Measurements from ENCODE around the gene LDLRAD4.

Gene LDLRAD4

DNA sequence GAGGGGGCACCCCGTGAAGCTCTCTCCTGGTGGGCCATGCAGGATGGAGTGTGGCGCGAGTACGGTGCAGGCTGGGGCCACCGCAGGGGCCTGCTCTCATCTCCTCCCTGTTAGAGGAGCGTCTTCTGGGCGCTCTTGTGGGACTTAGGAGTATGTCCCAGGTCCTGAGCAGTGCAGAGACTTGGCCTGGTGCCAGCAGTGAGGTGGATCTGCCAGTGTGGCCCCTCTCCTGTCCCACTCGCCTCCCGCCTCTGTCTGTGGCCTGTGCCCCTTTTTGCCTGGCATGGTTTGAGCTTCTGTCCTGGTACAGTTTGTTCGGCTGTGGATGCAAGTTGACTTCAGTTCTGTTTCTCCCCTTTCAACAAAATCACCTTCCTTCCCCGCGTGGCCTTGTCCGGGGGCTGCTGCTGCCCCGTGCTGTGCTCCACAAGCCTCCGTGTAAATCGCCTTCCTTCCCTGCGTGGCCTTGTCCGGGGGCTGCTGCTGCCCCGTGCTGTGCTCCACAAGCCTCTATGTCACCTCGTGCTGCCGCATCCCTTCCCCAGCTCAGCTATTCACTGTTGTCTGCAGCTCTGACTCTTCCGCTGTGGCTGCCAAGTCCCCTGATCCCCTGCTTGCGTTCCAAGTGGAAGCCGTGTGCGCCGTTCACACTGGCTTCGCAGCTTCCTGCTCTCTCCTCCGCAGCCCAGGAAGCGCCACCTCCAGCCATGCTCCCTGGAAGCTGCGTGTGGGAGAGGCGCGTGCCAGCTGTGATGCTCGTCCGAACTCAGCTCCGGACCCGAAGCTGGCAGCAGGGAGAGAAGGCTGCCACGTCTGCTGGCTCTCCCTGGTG, 13.7 kb downstream of the LDLRAD4 start:
- DNase-seq: no peak

DNA sequence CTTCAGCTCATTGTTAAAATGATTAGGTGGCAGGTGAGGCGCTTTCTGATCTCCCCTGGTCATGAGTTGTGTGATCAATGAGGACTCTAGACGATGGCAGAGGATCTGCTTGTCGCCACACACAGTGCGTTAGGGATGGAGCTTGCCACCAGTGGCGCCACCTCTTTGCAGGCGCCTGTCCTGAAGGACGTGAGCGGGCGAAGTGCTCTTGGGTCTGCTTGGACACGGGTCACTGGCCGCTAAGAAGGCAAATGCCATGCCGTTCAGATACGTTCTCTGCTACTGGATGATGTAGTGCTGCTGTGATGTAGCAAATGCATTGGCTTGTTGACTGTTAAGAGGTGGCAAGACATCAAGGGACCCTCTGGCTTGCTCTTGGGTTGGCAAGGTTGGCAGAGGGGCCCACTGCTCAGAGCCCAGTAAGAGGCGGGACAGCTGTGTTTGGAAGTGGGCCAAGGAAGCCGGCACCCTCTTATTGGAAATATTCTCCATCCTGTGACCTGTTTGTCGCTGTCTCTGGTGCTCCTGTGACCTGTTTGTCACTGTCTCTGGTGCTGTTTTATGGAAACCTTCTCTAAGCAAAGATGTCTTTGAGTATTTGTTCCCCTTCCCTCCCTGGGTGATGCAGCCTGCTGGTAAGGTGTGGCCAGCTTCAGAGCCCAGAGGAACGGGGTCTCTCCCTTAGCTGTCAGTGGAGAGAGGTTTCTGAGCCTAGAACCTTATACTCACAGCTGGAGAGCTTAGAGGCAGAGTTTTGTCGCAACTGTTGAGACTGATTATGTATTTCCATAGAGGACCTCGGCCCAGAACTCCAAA, 14.6 kb downstream of the LDLRAD4 start:
- DNase-seq: no peak

DNA sequence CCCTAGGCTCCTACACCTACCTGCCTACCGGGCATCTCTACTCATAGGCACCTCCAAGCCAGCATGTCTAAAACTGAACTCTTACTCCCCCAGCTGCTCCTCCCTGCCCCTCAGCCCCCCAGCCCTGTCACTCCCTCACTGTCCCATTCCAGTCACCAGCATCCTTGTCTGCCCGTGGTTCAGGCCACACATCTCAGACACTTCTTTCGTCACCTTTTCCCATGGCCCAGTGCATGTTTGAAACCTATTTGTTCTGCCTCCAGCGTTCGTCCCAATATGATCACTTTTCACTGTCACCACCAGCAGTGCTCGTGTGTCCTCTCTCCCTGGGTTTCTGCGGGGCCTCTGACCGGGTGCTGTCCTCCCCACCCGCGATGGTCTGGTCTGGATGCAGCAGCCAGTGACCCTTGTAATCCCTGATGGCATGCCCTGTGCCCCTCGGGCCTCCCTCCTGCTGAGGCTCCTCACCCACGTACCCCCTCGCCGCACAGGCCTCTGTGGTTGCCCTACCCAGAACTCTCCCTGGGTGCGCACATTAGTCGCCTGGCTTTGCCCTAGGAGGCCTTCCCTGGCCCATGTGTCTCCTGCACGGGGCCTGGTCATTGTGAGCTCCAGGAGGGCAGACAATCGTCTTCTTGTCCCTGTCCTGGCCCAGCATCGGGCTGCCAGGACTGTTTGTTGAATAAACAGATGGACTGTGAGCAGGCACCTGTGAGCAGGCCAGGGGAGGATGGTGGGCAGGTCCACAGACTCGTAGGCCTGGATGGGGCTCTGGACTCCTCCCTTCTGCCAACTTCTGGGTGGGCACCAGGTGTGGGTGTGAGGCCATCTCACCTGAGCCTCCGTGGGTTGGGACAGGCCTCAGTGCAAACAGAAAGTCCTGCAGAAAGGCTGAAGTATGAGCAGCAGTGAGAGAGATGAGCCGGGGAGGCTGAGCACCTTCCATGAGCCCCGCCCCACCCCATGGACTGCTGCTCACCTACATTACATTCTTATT, 15.5 kb downstream of the LDLRAD4 start:
- no peak for DNase-seq

DNA sequence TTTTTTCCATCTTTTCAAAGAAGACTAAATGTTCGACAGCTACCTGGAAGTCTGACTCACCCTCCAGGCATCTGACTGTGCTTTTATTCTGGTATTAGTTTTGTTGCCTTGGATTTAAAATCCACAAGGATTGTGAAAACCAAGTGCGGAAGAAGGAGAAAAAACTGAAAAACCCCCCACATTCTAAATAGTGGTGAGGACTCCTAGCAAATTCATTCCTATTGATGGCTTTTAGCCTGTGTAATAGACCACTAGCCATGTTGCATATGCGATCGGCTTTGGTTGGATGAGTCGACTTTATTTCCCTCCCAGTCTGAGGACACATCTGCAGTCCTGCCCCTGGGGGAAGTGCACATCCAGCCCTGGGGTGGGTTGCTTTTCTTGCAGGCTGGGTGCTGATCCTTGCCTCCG, 16.9 kb downstream of the LDLRAD4 start:
- DNase-seq: no peak

DNA sequence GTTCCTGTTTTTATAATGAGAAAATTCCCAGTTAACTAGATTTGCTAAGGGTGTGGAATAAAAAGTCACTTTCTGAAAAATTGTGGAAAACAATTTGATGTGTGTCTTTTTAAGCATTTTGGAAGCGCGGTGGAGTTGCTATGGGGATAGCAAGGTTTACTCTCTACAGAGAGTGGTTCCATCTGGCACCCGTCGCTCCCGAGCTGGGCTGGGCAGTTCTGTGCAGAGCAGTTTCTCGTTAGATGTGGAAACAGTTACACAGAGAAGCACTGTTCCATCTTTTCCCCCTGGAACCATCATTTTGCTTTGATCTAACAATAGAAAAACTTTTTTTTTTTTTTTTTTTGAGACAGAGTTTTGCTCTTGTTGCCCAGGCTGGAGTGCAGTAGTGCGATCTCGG, 17.4 kb downstream of the LDLRAD4 start:
- DNase-seq: no peak

DNA sequence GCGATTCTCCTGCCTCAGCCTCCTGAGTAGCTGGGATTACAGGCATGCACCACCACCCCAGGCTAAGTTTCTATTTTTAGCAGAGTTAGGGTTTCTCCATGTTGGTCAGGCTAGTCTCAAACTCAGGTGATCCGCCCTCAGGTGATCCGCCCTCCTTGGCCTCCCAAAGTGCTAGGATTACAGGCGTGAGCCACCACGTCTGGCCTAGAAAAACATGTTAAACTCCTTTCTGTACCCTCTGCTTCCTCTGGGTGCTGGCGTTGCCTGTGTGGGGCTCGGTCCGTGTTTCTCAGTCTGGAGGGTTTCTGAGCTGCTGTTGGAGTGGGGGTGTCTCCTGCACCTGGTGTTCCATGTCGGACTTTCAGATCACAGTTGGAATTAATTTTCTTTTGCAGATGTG, 17.9 kb downstream of the LDLRAD4 start:
- DNase-seq: no peak

DNA sequence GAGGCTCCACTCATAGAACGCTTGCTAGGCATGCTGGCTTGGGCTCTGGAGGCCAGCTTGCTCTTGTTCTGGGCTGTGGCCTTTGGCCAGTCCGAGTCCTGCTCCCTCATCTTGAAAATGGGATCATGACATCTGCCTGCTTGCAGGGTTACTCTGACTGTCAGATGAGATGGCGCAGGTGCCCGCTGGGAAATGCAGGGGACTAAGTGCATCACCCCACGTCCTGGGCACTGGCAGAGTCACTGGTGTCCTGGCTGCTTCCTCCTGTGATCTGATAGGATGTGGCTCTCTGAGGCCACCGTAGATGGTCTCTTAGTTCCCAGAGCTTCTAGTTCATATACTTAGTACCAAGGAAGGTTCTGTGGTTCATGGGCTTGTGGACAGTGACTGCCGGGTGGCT, 18.5 kb downstream of the LDLRAD4 start:
- DNase-seq: no peak

DNA sequence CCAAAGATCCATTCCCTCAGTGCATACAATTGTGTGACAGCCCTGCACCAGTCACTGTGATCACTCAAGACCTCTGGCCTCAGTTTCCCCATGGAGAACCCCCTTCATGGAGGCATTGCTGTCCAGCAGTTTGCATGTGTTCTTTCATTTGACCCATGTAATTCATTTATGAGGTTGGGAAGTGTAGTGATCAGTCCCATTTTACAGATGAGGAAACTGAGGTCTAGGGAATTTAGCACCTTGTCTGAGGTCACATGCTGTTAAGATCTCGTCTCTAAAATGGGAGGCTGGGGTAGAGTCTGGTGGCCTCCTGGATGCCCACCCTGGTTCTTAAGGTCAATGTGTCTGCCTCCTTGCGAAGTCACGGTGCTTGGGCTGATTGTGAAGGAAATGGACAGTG, 19.1 kb downstream of the LDLRAD4 start:
- DNase-seq: no peak

DNA sequence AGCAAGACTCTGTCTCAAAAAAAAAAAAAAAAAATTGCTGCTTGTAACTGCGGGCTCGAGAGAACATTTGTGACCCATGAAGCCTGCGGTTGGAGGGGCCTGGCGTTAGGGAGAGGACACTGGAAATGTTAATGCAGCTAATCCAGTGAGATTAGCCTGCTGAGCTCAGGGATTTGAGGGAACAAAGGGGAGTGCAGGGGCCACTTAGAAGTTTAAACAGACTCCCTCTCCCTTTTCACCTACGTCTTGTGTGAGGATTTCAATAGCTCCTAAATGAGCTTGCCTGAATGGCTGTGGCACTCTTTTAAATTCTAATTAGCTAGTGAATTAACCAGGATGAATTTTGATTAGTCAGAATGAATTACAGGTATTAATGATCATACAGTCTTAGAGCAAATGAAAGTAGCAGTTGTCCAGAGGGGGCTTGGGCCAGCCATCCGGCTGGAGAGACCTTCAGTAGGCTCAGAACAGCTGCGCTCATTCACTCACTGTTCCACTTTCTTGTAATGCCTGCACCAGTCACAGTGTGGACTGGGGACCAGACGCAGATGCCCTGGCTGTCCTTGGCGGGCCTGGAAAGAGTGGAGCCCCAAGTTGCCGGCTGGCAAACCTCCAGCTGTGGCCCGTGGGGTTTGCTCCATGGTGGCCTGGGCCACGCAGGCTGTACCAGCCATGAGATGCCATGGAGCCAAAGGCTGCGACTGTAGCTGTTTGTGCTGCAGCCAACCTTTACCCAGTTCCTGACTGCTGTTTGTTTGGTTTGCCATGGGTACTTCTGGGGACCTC, 20.8 kb downstream of the LDLRAD4 start:
- DNase-seq: no peak

DNA sequence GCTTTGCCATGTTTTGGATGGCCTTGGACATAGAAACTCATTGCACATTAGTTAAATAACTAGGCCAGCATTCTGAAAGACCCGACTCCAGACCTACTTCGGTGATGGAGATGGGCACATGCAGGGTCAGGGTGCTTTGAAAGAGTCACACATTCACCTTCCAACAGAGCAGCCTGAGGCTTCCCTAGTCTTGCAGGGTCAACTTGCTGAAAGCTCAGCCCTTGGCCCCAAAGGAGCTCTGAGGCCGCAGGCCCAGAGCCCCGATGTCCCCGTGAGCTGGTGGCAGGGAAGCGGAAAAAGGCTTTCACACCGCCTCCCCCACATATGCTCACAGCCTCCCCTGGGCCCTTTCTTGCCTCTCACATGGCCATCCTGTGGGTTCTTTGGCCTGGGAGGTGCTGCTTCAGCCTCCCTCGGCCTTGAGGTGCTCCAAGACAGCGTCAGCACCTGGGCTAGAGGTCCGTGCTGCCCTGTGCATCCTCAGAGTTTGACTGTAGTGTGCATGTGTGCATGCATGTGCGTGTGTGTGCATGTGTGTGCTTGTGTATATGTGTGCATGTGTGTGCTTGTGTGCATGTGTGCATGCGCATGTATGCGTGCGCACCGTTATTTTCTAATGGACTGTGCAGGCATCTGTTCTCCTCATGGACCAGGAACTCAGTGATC, 21.6 kb downstream of the LDLRAD4 start:
- DNase-seq: no peak

DNA sequence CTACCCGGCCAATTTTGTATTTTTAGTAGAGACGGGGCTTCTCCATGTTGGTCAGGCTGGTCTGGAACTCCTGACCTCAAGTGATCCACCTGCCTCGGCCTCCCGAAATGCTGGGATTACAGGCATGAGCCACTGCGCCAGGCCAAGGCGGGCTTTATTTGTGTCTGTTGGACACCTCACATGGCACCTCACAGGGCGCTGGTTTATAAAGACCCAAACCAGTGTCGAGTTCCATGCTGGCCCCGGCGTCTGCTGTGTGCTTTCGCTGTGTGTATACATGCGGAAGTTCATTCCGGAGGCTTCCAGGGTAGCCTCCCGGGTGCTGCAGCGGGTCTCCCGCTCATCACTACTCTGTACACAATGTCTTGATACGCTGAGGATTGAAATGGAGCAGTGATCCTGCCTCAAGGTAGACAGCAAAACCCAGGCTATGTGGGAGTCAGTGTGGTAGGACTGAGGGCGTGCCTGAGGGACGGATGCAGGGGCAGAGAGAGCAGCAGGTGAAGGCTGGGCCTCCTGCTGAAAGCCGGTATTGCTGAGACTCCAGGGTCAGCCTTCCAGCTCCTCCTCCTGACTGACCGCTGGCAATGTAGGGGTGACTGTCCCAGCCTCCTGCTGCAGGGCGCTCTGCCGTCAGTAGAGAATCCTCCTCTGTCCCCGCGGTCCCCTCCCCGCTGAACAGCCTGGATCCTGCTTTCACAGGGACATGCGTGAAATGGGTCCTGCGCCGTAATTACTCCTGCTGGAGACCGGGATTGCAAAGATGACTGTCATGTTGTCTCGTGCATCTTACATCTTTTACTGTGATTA, 22.7 kb downstream of the LDLRAD4 start:
- DNase-seq: no peak

DNA sequence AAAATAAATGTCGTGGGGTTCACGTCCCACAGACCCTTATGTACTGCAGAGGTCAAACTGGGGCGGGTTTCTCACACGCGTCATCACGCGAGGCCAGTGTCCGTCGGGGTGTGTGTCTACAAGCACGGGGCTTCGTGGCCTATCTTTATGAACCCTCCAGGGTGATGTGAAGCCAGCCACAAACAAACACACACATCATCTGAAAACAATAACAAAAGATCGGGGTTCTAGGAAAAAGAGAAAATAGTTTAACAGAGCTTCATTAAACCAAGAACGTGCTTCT, 23.3 kb downstream of the LDLRAD4 start:
- no peak for DNase-seq

DNA sequence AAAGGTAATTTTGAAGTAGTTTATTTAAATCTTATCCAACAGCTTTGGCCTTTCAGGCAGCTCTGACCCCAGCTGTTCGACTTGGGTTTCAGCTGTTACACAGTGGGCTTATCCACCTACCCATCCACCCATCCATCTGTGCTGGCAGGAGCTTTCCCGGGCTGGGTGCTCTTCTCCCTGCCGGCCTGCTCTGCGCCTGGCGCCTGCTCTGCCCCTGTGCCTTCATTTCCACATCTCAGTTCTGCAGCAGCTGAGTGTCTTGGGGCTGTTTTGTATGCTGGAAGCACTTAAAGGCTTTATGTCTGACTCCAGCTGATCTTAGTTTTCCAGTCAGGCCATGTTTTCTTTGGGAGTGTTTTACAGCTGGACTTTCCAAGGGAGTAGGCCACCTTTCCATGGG, 24.2 kb downstream of the LDLRAD4 start:
- DNase-seq: no peak

DNA sequence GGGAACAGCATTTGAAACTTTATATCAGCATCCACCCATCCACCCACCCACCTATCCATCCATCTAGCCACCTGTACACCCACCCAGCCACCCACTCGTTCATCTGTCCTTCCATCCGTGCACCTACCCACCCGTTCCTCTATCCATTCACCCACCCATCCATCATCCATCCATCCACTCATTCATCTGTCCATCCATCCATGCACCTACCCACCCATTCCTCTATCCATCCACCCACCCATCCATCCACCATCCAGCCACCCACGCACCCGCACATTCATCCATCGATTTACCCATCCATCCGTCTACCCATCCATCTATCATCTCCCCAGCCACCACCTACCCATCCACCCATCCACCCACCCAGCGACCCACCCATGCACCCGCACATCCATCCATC, 24.8 kb downstream of the LDLRAD4 start:
- DNase-seq: no peak

DNA sequence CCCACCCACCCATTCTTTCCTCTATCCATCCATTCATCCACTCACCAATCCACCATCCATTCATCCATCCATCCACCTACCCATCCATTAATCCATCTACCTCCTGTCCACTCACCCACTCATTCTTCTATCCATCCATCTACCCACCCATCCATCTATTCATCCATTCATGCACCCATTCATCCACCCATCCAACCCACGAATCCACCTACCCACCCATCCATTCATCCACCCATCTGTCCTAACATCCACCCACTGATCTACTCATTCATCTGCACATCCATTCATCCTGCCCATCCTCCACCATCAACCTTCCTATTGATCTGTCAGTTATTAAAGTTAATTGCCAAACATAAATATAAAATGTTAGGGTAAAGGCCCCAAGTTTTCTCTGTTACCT, 25.6 kb downstream of the LDLRAD4 start:
- DNase-seq: no peak

DNA sequence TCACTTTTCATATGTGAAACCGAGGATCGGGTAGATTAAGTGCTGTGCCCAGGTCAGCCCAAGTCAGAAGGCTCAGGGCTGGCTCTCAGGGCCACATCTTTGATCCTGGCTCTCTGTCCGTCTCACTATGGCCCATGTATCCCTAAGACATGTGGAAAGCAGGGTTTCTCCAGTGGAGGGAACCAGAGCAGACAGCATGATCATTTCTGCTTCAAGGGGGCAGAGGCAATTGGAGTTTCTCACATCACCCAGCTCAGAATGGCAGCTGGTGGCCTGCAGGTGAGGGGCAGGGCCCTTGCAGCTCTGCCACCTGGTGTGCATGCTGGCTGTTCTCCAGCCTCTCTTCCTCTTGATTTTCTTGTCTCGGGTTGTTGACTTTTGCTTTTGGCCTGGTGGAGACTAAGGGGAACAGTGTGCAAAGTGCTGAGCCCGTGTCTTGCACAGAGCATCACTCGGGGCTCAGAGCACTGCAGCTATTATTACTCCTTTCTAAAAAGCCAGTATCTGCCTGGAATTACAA, 27.0 kb downstream of the LDLRAD4 start:
- no peak for DNase-seq

DNA sequence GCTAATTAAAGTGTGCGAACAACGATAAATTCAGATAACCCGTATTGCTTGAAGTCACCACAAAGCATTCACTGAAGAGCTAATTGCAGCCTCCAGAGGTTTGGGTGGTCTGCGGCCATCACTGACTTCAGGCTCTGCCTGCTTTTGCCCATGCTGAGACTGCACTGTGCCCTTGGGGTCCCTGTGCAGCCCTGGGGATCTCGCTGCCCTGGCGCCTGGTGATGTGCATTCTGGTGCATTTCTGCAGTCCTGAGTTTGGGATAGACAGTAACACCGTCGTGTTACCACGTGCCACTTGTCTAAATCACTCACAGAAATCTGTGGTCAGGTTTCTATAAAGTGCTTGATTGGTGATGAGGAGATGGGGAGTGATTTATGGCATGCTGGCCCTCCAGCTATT, 27.6 kb downstream of the LDLRAD4 start:
- no peak for DNase-seq

DNA sequence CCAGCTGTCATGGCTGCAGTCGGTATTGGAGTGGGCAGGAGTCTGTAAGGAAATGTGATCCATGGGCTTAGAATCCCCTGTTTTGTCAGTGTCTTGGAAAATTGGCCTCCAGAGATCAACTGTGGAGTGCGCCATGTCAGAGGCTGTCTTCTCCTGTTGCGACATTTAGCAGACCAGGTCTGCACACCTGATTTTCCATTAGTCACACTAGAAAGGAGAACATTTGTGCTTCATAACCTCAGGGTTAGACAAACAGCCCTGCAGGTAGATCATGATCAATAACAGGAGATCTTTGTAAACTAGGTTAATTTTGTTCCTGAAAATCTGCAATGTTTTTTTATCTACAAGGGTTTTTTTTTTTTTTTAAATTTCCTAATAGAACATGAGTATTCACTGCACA, 28.0 kb downstream of the LDLRAD4 start:
- DNase-seq: no peak

DNA sequence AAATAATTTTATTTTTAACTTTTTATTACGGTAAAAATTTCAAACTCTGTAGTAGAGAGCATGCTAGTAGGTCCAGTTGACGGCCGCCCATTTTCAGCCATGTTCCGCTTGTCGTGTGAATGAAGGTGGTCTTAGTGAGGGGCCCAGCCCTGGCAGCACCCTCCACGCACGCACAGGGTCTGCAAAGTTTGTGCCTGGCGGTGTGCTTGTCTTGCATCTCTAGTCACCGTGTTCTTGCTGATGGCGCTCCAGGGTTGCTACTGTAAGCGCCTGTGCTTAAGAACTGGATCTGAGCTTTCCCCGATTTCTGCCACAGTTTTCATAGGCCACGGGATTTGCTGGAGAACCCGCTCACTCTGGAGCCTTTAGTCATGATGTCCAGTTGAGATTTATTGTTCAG, 28.9 kb downstream of the LDLRAD4 start:
- no peak for DNase-seq

DNA sequence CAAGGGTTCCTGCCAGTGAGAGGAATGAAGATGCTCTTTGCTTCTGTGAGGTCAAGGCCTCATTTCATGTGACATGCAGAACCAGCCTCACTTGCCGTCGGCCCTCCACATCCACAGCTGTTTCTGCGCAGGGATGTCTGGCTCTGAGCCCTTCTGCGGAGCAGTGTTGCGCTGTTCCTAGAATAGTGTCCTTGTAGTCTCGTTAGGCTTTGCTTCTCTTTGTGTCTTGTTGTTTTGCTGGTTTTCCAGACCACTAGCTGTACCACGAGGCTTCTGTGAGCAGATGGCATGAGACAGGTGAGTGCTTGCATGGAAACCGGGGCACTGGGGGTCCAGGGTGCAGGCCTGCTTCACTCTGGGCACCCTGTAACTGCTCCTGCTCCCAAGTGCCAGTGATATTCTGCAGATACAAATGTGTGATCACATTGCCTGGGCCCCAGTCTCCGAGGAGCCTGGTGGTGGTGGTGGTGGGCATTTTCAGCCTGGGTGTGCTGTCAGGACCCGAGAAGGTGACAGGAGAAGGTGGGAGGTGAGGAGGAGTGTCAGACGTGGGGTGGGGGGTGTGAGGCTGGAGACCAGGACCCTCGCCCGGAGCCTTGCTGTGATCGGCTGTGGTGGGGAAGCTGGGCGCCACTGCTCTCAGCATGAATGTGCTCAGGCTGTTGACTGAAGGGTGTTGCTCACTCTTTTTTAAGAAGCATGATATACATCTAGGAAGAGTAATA, 34.3 kb downstream of the LDLRAD4 start:
- DNase-seq: no peak

Measured in stimulated activated CD4-positive, alpha-beta T cell treated with anti-CD3 and anti-CD28 coated beads, Interleukin-4, amount 100 ng/mL, for 1 hour (primary cell).